Measurements from ENCODE around the gene ACAT2. TPM values are rescaled to one million over a fixed set of nuclear protein-coding genes. Genes with fewer than 3 reads are reported as not detected.

The ACAT2 gene
- total RNA-seq, 6 experiments from 2014 or later = 11.2 to 120 (median 52.2) TPM

- no peak for ATAC-seq
- Histone ChIP-seq H3K9me3 (no peaks in the 10 kb centered on the region), H3K27ac (no peak overlapping the region), H3K4me1 (no peaks in the 10 kb centered on the region), H3K4me3 (no peak overlapping the region), H3K36me3 (no peaks in the 10 kb centered on the region), H3K27me3 (no peaks in the 10 kb centered on the region)
- TF ChIP-seq CTCF (IDR thresholded peaks at IDR 0.05) (no peak), POLR2A (IDR thresholded peaks at IDR 0.05) (no peak)
- WGBS (ENCODE audit: insufficient coverage, low coverage, low lambda C conversion rate, missing lambda C conversion rate) = 100% methylated on average over 2 of the region's 13 CpGs
- intact Hi-C loops (cut with DNase I) = no loop called here
- no peak for DNase-seq
These were observed 64.2 kb downstream of the ACAT2 start for GRCh38 chr6:159826004-159826403.

- Histone ChIP-seq H3K27me3 (no peaks in the 10 kb centered on the region), H3K4me3 (no peak overlapping the region), H3K9me3 (no peaks in the 10 kb centered on the region), H3K27ac (no peak overlapping the region), H3K36me3 (no peaks in the 10 kb centered on the region), H3K4me1 (no peaks in the 10 kb centered on the region)
- no peak for TF ChIP-seq POLR2A (IDR thresholded peaks at IDR 0.05)
- no peak for TF ChIP-seq CTCF (IDR thresholded peaks at IDR 0.05)
- DNase-seq (no peak), ATAC-seq (no peak)
- intact Hi-C loops (cut with DNase I) = no loop called here
- WGBS (ENCODE audit: insufficient coverage, low coverage, low lambda C conversion rate, missing lambda C conversion rate) = 89% methylated on average over 9 of the region's 16 CpGs
These were observed 65.3 kb downstream of the ACAT2 start for GRCh38 chr6:159826968-159827647.

- DNase-seq = no peak
- H3K4me3 ChIP-seq = no peak overlapping the region
These were observed 66.2 kb downstream of the ACAT2 start for GRCh38 chr6:159828074-159828473.

More at GRCh38 chr6:159828074-159828473, 66.2 kb downstream of the ACAT2 start:
- ATAC-seq = no peak
- 60% methylated on average over 4 of the region's 7 CpGs for WGBS (ENCODE audit: insufficient coverage, low coverage, low lambda C conversion rate, missing lambda C conversion rate)
- intact Hi-C loops (cut with DNase I) = no loop called here
- H3K36me3 ChIP-seq = no peaks in the 10 kb centered on the region
- H3K9me3 ChIP-seq = no peaks in the 10 kb centered on the region
- H3K4me1 ChIP-seq = no peaks in the 10 kb centered on the region
- H3K27ac ChIP-seq = no peak overlapping the region
- TF ChIP-seq CTCF (IDR thresholded peaks at IDR 0.05) = no peak
- no peak for TF ChIP-seq POLR2A (IDR thresholded peaks at IDR 0.05)
- H3K27me3 ChIP-seq = no peaks in the 10 kb centered on the region

Small RNA genes within 50 kb of the gene (small RNA-seq; reads per million reads assigned to genes)
- 0 reads per million in 2 experiments for gene RNU4ATAC18P
- 122 to 169 reads per million in 2 experiments for gene SNORA20
- gene SNORA29 = 0 reads per million in 2 experiments

Other genes with a start within 250 kb of the ACAT2 start
- 1,000 to 10,000 TPM in 3 of 6 experiments, 100 to 1,000 TPM in 3; 606 to 3,254 (median 1,720) TPM for gene SOD2, start 68.8 kb upstream of the ACAT2 start, total RNA-seq
- 10 to 100 TPM; 21.1 to 64.3 (median 37.6) TPM for gene WTAP, start 34.5 kb upstream of the ACAT2 start, total RNA-seq
- gene TCP1, start 27.6 kb downstream of the ACAT2 start, total RNA-seq = 10 to 100 TPM; 50.4 to 97.1 (median 77.8) TPM
- gene MRPL18, start 28.4 kb downstream of the ACAT2 start, total RNA-seq = 10 to 100 TPM; 26.6 to 78.5 (median 43.1) TPM
- under 1 TPM in 1 of 6 experiments, not detected in 5; 0.15 TPM for gene PNLDC1, start 38.2 kb downstream of the ACAT2 start, total RNA-seq
- not detected for gene MAS1, start 128.9 kb downstream of the ACAT2 start, total RNA-seq
- gene IGF2R, start 207.0 kb downstream of the ACAT2 start, total RNA-seq = 10 to 100 TPM; 50.3 to 81.0 (median 67.1) TPM